ENCODE measurements around the gene TIMM17A.

DNA sequence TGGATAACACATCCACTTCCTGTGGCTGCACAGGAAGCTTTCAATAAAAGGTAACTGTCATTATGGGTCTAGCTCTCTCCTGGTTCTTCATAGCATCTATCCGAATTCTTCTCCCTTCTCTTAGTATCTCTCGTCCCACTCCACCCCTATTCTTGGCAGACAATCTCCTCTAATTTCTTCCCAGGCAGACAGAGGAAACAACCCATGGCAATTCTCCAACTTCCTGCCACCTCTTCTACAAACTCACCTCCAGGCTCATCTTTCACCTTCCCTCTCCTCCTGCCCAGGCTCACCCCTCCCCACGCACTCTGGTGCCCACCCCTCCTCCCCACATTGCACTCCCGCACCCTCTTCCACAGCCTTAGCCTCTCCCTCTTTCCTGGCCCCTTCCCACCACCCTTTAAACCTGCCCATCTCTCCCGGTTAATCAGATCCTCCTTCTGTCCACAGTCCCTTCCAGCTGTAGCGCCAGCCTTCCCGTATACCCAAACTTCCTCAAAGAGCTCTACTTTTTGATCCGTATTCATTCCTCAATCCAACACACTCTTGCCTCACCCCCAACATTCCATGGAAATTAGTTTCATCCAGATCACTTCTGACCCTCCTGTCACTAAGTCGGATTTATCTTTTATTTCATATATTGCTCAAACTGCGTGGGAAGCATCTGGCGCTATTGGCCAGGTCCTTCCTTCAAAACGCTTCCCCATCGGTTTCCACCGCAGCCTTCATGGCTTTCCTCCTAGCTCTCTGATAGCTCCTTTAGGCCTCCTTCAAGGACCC, 40.7 kb upstream of the TIMM17A start:
- TF ChIP-seq RARB (CRISPR knock-in tag; IDR thresholded peaks at IDR 0.05) (no peak), ZFP30 (CRISPR knock-in tag; IDR thresholded peaks at IDR 0.05) (no peak), ARNTL (CRISPR knock-in tag; IDR thresholded peaks at IDR 0.05; ENCODE audit: borderline replicate concordance, low read depth) (no peak), TOX (CRISPR knock-in tag; IDR thresholded peaks at IDR 0.05; ENCODE audit: borderline replicate concordance) (no peak), ESRRG (CRISPR knock-in tag; IDR thresholded peaks at IDR 0.05) (no peak), ZC3H10 (CRISPR knock-in tag; IDR thresholded peaks at IDR 0.05) (no peak), SNAI2 (CRISPR knock-in tag; IDR thresholded peaks at IDR 0.05) (no peak), ZFP3 (CRISPR knock-in tag; IDR thresholded peaks at IDR 0.05) (no peak), GLIS3 (CRISPR knock-in tag; IDR thresholded peaks at IDR 0.05) (no peak)

All from SK-N-SH treated with all-trans-retinoic acid at 6 μM for 48 hours (cell line).